HG02610 (cell line): ENCODE data around the gene SKI.

Experiments
- ATAC-seq: cut with Tn5 transposase; IDR thresholded peaks from one replicate; pipeline ENCODE4 v1.9.1; 2021; ENCODE audit warnings: mild to moderate bottlenecking, moderate library complexity; ENCODE audit not compliant: unreplicated experiment

Gene SKI

GRCh38 chr1:2229037-2229864 lies 1.1 kb downstream of the SKI start:
- ATAC-seq = no peak

GRCh38 chr1:2229911-2230731 lies 2.0 kb downstream of the SKI start:
- ATAC-seq = no peak

GRCh38 chr1:2230781-2231531 lies 2.8 kb downstream of the SKI start:
- no peak for ATAC-seq

- ATAC-seq = no peak
These were observed 3.6 kb downstream of the SKI start for GRCh38 chr1:2231532-2232254.

- ATAC-seq = no peak
These were observed 4.3 kb downstream of the SKI start for GRCh38 chr1:2232255-2232915.

- no peak for ATAC-seq
These were observed 4.9 kb downstream of the SKI start for GRCh38 chr1:2232916-2233438.

GRCh38 chr1:2233468-2233867 lies 5.3 kb downstream of the SKI start:
- no peak for ATAC-seq

GRCh38 chr1:2233997-2234761 lies 6.1 kb downstream of the SKI start:
- ATAC-seq = no peak

- ATAC-seq = no peak
These were observed 6.6 kb downstream of the SKI start for GRCh38 chr1:2234762-2235113.

GRCh38 chr1:2235300-2235998 lies 7.3 kb downstream of the SKI start:
- ATAC-seq = no peak

GRCh38 chr1:2236695-2237677 lies 8.9 kb downstream of the SKI start:
- ATAC-seq = no peak

GRCh38 chr1:2237773-2238172 lies 9.7 kb downstream of the SKI start:
- ATAC-seq = no peak

GRCh38 chr1:2238361-2239012 lies 10.4 kb downstream of the SKI start:
- ATAC-seq = no peak

- no peak for ATAC-seq
These were observed 10.9 kb downstream of the SKI start for GRCh38 chr1:2239013-2239370.

GRCh38 chr1:2239384-2239985 lies 11.4 kb downstream of the SKI start:
- no peak for ATAC-seq

GRCh38 chr1:2240270-2241156 lies 12.4 kb downstream of the SKI start:
- no peak for ATAC-seq
